T-helper 2 cell treated with Interferon-gamma antibody and Interleukin-4, amounts not matched to agents 5 μg/mL and 100 μg/mL, for 36 hours (primary cell): ENCODE measurements around the gene NGLY1.
A peak's percentile ranks its signal among the peaks of the same experiment; 100 is the strongest.

Source experiments
- DNase-seq: peaks from one replicate; pipeline ENCODE4 v3.0.0; 2021; ENCODE audit warnings: low spot score
- H3K27ac Mint-ChIP-seq: one replicate; pipeline ENCODE4 v1.8.0; 2021; ENCODE audit warnings: mild to moderate bottlenecking, mixed read lengths
- H3K27me3 Mint-ChIP-seq: one replicate; pipeline ENCODE4 v1.8.0; 2021; ENCODE audit warnings: low read depth, mixed read lengths
- H3K36me3 Mint-ChIP-seq: one replicate; pipeline ENCODE4 v1.8.0; 2021; ENCODE audit warnings: low read depth, mixed read lengths
- H3K4me1 Mint-ChIP-seq: one replicate; pipeline ENCODE4 v1.8.0; 2021; ENCODE audit warnings: low read depth, mixed read lengths
- H3K4me3 Mint-ChIP-seq: one replicate; pipeline ENCODE4 v1.8.0; 2022; ENCODE audit warnings: mild to moderate bottlenecking, moderate library complexity, mixed read lengths
- H3K9me3 Mint-ChIP-seq: one replicate; pipeline ENCODE4 v1.8.0; 2021; ENCODE audit warnings: mixed read lengths

NGLY1 gene

DNA sequence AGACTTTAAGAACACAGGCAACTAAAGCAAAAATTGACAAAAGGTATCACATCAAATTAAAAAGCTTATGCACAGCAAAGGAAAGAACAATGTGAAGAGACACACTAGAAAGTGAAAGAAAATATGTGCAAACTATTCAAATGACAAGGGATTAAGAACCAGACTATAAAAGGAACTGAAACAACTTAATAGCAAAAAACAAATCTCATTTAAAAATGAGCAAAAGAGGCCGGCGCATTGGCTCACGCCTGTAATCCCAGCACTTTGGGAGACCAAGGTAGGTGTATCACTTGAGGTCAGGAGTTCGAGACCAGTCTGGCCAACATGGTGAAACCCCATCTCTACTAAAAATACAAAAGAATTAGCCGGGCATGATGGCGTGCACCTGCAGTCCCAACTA is 14.4 kb downstream of the NGLY1 start:
- H3K27ac Mint-ChIP-seq = no peak overlapping the region

DNA sequence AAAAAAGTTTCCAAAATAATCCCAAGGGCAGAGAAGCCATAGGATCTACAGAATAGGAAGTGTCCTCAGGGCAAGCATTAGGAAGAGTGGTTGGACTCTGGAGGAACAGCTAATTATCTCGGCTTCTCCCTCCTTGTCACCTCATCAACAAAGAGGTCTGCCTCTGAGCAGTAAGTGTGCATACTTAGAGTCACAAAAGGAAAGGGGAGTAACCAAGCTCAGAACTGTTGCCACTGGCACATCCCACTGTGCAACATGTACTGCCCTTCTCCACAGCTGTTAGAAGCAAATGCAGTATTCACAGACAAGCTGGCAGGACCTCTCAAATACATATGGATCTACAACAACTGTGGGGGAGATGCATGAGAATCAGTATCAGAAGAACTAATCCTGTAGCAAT is 31.5 kb downstream of the NGLY1 start:
- no peak for DNase-seq
- no peaks in the 10 kb centered on the region for H3K27me3 Mint-ChIP-seq
- H3K4me1 Mint-ChIP-seq = peaks cover 17% of the 10 kb centered on the region
- no peaks in the 10 kb centered on the region for H3K9me3 Mint-ChIP-seq
- H3K4me3 Mint-ChIP-seq = no peak overlapping the region
- H3K36me3 Mint-ChIP-seq = peaks cover 68% of the 10 kb centered on the region
- H3K27ac Mint-ChIP-seq = peak overlapping the region; percentile 18

More for the DNA sequence above, 14.4 kb downstream of the NGLY1 start:
- Mint-ChIP-seq H3K4me1 (peaks cover 10% of the 10 kb centered on the region), H3K4me3 (no peak overlapping the region), H3K9me3 (peaks cover 28% of the 10 kb centered on the region), H3K27me3 (no peaks in the 10 kb centered on the region), H3K36me3 (peaks cover 54% of the 10 kb centered on the region)
- no peak for DNase-seq

DNA sequence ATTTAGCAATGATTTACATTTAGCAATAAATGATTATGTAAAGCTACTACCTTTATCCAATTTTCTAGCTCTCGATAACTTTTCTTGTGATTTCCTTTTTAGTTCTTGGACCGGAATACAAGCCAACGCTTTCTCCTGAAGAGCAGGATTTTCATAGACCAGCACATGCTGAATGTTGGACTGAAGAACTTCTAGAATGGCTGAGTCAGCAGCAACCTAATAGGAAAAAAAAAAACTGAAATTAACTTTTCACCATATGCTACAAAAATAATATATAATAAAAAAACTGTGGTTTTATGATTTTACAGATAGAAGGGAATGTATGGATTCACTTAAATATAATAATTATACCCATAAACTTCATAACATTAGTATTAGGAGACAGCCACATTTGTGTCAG is 32.2 kb downstream of the NGLY1 start:
- H3K4me1 Mint-ChIP-seq = peaks cover 15% of the 10 kb centered on the region
- peaks cover 67% of the 10 kb centered on the region for H3K36me3 Mint-ChIP-seq
- H3K9me3 Mint-ChIP-seq = no peaks in the 10 kb centered on the region
- DNase-seq = no peak
- H3K27me3 Mint-ChIP-seq = no peaks in the 10 kb centered on the region
- no peak overlapping the region for H3K4me3 Mint-ChIP-seq
- H3K27ac Mint-ChIP-seq = no peak overlapping the region

DNA sequence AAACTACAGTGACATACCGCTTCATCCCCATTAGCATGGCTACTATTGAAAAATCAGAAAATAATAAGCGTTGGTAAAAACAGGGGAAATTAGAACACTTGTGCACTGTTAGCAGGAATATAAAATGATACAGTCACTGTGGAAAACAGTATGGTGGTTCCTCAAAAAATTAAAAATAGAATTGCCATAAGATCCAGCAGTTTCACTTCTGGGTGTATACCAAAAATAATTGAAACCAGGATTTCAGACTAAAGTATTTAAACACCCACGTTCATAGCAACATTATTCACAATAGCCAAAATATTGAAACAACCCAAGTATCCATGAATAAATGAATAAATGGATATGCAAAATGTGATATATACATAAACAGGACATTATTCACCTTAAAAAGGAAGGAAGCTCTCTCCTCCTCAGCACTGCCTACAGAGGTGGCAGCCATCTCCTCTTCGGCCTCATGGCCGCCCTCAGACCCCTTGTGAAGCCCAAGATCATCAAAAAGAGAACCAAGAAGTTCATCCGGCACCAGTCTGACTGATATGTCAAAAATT is 34.1 kb downstream of the NGLY1 start:
- Mint-ChIP-seq H3K4me1 (peaks cover 2% of the 10 kb centered on the region), H3K4me3 (no peak overlapping the region), H3K36me3 (peaks cover 72% of the 10 kb centered on the region), H3K27me3 (no peaks in the 10 kb centered on the region), H3K27ac (no peak overlapping the region), H3K9me3 (no peaks in the 10 kb centered on the region)
- no peak for DNase-seq

DNA sequence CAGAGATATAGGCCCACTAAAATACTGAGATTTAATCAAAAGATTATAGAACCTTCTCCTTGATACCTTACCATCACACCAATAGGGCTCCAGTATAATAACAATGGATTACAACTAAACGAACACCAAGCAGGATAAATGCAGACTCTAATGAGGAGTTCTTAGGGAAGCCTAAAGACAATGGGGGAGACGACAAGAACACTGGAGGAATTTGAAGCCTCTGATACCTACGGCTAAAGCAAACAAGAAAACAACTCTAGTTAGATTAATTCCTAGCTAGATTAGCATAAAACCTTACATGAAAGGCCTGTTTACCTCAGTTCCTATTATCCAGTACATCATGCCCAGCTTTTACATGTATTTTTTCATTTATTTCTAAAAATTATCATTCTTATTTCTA is 35.1 kb downstream of the NGLY1 start:
- no peak overlapping the region for H3K4me3 Mint-ChIP-seq
- no peak overlapping the region for H3K27ac Mint-ChIP-seq
- peaks cover 78% of the 10 kb centered on the region for H3K36me3 Mint-ChIP-seq
- H3K4me1 Mint-ChIP-seq = no peaks in the 10 kb centered on the region
- no peaks in the 10 kb centered on the region for H3K9me3 Mint-ChIP-seq
- DNase-seq = no peak
- no peaks in the 10 kb centered on the region for H3K27me3 Mint-ChIP-seq

DNA sequence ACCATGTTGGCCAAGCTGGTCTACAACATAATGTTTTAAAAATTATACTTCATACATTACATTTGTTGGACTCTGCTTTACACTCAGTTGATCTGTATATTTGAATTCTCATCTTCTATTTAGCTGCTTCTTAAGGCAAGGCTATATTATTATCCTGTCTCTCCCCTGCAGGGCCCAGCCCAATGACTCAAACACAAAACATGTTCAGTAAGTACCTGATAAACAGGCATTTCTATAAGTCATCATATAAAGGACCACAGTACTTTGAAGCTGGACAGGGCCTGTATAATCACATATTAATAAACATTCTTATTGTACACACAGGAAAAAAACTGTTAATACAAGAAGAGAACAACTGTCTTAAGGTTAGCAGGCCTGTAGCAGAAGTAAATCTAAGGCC is 36.2 kb downstream of the NGLY1 start:
- no peaks in the 10 kb centered on the region for H3K27me3 Mint-ChIP-seq
- no peak overlapping the region for H3K4me3 Mint-ChIP-seq
- H3K9me3 Mint-ChIP-seq = no peaks in the 10 kb centered on the region
- no peaks in the 10 kb centered on the region for H3K4me1 Mint-ChIP-seq
- no peak overlapping the region for H3K27ac Mint-ChIP-seq
- peaks cover 76% of the 10 kb centered on the region for H3K36me3 Mint-ChIP-seq
- DNase-seq = no peak

DNA sequence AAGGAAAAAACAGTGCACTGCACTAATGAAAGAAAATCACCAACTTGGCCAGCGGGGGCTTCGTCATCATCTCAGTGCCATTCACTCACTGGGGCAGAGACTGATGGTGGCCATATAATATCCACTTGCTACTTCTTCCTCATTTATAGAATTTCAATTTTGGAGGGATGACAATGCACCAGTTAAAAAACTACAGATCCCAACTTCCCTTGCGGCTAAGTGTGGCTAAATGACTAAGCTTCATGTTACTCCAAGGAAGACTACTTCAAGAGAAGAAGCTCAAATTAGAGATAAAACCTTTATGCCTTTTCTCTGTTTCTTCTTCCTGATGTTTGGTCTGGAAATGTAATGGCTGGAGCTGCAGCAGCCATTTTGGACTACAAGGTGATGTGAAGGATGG is 38.8 kb downstream of the NGLY1 start:
- H3K27ac Mint-ChIP-seq = no peak overlapping the region
- H3K9me3 Mint-ChIP-seq = no peaks in the 10 kb centered on the region
- H3K4me1 Mint-ChIP-seq = peaks cover 4% of the 10 kb centered on the region
- peaks cover 63% of the 10 kb centered on the region for H3K36me3 Mint-ChIP-seq
- no peak overlapping the region for H3K4me3 Mint-ChIP-seq
- DNase-seq = no peak
- no peaks in the 10 kb centered on the region for H3K27me3 Mint-ChIP-seq

DNA sequence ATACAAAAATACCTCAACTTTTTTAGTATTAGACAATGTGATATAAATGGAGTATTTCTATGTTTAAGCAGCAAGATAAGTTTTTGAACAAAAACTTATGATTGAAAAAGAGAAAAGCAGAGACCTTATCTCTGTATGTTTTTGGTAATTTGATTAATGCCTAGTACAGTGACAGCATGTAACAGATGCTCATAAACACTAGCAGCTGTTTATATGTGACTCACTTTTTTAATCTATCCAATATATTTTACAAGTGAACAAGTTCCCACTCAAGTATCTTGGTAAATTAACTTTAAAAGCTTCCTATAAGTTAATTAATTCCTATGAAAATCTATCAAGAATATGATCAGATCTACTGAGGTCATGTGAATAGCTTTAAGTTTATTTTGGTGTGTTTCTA is 55.1 kb downstream of the NGLY1 start:
- Mint-ChIP-seq H3K36me3 (peaks cover 36% of the 10 kb centered on the region), H3K27ac (no peak overlapping the region), H3K27me3 (no peaks in the 10 kb centered on the region), H3K4me1 (peaks cover 2% of the 10 kb centered on the region), H3K4me3 (no peak overlapping the region), H3K9me3 (no peaks in the 10 kb centered on the region)
- no peak for DNase-seq

DNA sequence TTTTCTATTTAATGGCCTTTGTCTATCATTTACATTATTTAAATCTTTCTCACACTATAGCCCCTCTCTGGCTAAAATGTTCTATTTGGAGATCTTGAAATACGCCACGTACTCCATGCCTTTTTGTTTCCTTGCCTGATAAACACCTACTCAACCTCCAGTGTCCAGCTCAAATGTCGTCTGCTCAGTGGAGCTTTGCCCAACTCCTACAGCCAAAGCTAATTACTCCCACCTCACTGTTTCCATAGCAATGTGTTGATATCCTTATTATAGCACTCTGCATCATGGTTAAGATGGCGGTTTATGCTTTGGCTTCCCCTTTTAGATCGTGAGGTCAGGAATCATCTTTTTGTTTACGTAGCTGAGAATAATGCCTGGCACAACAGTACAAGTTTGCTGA is 55.9 kb downstream of the NGLY1 start:
- Mint-ChIP-seq H3K27ac (no peak overlapping the region), H3K4me3 (no peak overlapping the region), H3K9me3 (no peaks in the 10 kb centered on the region), H3K27me3 (no peaks in the 10 kb centered on the region), H3K36me3 (peaks cover 37% of the 10 kb centered on the region), H3K4me1 (peaks cover 2% of the 10 kb centered on the region)
- no peak for DNase-seq

DNA sequence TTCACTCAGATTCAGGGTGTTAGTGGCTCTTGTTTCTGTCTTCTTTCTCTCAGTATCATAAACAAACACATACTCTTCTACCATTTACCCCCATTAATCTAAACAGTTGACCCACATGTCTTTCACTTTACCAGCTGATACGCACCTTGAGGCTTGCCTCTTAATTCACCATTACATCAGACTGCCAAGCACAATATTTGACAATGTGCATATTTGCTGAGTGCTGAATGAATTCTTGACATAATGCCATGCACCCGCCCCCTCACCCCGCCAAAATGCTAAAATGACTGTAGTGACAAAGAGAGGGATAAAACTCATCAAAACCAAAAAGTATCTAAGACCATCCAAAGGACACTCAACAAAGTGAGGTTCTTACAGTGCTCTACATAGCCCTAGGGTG is 57.4 kb downstream of the NGLY1 start:
- no peaks in the 10 kb centered on the region for H3K9me3 Mint-ChIP-seq
- H3K4me3 Mint-ChIP-seq = no peak overlapping the region
- no peaks in the 10 kb centered on the region for H3K27me3 Mint-ChIP-seq
- DNase-seq = no peak
- peaks cover 28% of the 10 kb centered on the region for H3K36me3 Mint-ChIP-seq
- H3K27ac Mint-ChIP-seq = no peak overlapping the region
- peaks cover 2% of the 10 kb centered on the region for H3K4me1 Mint-ChIP-seq

DNA sequence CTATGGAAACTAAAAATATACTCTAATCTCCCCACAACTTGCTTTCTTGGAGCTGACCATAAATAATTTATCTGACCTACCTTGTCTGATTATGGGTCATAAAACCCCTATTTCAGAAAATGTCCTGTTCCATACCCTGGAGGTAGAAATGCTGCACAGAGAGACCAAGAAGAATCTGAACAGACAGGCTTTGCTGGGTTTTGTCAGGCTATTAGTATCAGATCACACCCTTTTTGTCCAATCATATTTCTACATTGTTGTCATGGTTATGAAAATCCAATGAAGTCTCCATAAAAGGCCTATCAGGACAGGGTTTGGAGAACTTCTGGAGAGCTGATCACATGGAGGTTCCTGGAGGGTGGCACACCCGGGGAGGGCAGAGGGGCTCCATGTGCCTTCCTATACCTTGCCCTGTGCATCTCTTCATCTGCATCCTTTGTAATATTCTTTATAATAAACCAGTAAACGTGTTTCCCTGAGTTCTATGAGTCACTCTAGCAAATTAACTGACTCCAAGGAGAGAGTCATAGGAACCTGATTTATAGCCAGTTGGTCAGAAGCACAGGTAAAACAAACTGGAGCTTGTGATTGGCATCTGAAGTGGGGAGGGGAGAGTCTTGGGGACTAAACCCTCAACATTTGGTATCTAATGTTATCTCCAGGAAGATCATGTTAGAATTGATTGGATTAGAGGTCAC is 58.1 kb downstream of the NGLY1 start:
- Mint-ChIP-seq H3K4me3 (no peak overlapping the region), H3K36me3 (peaks cover 28% of the 10 kb centered on the region), H3K27ac (no peak overlapping the region), H3K9me3 (no peaks in the 10 kb centered on the region), H3K4me1 (peaks cover 2% of the 10 kb centered on the region), H3K27me3 (no peaks in the 10 kb centered on the region)
- no peak for DNase-seq

DNA sequence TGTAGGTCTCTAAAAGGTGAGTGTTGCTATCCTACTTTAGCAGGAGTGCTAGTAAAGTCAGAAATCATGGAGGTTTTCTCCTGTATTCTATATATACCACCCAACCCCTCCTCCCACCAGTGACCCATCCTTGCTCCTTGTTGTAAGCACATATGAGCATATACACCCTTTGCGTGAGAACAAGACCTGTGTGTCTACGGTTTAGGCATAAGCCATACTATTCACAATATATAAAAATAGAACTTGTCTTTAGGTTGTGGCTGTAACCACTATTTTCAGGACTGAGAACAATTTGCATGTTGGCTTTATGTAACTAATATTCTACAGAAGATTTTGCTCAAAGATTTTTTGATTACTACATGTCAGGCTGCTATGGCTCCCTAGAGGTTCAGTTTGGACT is 59.4 kb downstream of the NGLY1 start:
- no peaks in the 10 kb centered on the region for H3K9me3 Mint-ChIP-seq
- no peak overlapping the region for H3K4me3 Mint-ChIP-seq
- H3K27me3 Mint-ChIP-seq = no peaks in the 10 kb centered on the region
- DNase-seq = no peak
- no peaks in the 10 kb centered on the region for H3K4me1 Mint-ChIP-seq
- H3K36me3 Mint-ChIP-seq = peaks cover 19% of the 10 kb centered on the region
- H3K27ac Mint-ChIP-seq = no peak overlapping the region

DNA sequence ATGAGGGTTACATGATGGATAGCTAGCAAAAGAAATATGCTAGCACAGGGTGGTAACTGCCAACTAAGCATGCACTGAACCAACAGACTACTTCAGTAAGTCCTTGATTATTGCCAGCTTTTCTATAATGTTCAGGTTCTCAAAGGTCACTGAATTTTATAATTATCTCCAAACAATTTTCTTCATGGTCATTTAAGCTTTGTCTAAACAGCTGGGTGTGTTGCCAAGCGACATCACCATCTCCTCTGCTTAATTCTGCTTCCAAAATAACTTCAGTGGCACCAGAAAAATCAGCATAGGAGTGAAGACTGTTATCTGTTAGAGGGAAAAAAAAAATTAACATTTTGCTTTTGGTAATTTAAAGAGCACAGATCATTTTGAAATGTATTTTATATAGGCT is 63.9 kb downstream of the NGLY1 start:
- Mint-ChIP-seq H3K4me1 (no peaks in the 10 kb centered on the region), H3K27me3 (no peaks in the 10 kb centered on the region), H3K27ac (no peak overlapping the region), H3K36me3 (peaks cover 19% of the 10 kb centered on the region), H3K9me3 (no peaks in the 10 kb centered on the region), H3K4me3 (no peak overlapping the region)
- DNase-seq = no peak

DNA sequence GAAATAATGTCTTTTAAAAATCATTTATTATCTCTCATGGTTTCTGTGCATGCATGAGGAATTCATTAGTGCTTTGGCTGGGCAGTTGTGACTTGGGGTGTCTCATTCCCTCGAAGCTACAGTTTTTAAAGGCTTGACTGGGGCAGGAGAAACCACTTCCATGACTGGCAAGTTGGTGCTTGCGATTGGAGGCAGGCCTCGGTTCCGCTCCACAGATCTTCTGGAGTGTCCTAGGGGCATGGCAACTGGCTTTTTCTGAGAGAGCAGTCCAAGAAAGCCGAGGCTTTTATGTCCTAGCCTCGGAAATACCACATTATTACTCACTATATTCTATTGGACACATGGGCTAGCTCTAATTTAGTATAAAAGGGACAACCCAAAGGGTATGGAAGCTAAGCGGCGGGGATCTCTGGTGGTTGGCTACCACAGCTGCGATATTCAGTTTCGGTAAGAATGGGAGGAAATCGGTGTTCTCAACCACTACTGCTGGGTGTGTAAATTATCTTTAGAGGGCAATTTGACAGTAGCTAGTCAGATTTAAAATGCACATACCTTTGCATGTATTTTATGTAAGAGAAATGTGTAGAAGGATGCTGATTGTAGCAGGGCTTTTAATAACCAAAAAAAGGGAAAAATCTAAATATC is 69.8 kb downstream of the NGLY1 start:
- no peak overlapping the region for H3K4me3 Mint-ChIP-seq
- peaks cover 11% of the 10 kb centered on the region for H3K27me3 Mint-ChIP-seq
- H3K36me3 Mint-ChIP-seq = peaks cover 13% of the 10 kb centered on the region
- H3K9me3 Mint-ChIP-seq = no peaks in the 10 kb centered on the region
- no peak overlapping the region for H3K27ac Mint-ChIP-seq
- DNase-seq = no peak
- H3K4me1 Mint-ChIP-seq = no peaks in the 10 kb centered on the region
